ENCODE results near the gene IGFL1.

DNA sequence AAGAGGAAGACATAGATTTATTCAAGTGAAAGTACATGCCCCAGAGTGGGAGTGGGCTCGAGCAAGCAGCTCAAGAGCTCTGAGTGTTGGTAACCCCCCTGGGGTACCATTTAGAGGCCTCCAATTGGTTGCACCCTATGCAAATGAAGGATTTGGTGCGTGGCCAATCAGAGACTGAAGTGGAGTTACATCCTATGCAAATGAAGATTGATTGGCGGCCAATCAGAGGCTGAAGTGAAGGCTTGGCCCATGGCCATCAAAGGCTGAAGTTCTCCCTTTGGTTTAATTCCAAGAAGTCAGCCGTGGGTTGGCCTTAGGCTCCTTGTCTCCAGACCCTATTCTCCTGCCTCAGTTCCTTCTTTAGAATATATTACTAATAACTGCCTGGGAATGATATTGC is 12.9 kb upstream of the IGFL1 start:
- TF ChIP-seq, protein P1, sequence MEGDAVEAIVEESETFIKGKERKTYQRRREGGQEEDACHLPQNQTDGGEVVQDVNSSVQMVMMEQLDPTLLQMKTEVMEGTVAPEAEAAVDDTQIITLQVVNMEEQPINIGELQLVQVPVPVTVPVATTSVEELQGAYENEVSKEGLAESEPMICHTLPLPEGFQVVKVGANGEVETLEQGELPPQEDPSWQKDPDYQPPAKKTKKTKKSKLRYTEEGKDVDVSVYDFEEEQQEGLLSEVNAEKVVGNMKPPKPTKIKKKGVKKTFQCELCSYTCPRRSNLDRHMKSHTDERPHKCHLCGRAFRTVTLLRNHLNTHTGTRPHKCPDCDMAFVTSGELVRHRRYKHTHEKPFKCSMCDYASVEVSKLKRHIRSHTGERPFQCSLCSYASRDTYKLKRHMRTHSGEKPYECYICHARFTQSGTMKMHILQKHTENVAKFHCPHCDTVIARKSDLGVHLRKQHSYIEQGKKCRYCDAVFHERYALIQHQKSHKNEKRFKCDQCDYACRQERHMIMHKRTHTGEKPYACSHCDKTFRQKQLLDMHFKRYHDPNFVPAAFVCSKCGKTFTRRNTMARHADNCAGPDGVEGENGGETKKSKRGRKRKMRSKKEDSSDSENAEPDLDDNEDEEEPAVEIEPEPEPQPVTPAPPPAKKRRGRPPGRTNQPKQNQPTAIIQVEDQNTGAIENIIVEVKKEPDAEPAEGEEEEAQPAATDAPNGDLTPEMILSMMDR (conservative IDR thresholded peaks at IDR 0.05; ENCODE audit: low read length): no peak
- TF ChIP-seq EZH2phosphoT487 (IDR thresholded peaks at IDR 0.05; ENCODE audit: borderline replicate concordance, low read depth, low read length): no peak

Measured in OCI-LY7 (cell line).